Natural killer cell (primary cell): ENCODE results near the gene KNTC1. TPM values are rescaled to one million over a fixed set of nuclear protein-coding genes. Genes with fewer than 3 reads are reported as not detected.

Experiments used
- ATAC-seq, 3 donors: fragments of 150-1000 bp in 2 of 3; fragments of 200-7000 bp in 1 of 3; cut with Tn5 transposase; 1 replicate in 1 of 3; 2 replicates in 2 of 3; pipeline ENCODE4 v1.10.0; 2021; ENCODE audit warnings: mild to moderate bottlenecking in 2 of 3, moderate library complexity in 2 of 3
- DNase-seq, 2 donors: peaks; one replicate each; pipeline versions ENCODE4 v3.0.0 to v3.0.0-alpha.2; 2013 to 2021; ENCODE audit warnings: mixed read lengths in 1 of 2
- H3K27ac ChIP-seq: one replicate; pipeline ENCODE4 v1.5.1; 2013; ENCODE audit warnings: mild to moderate bottlenecking, low read length
- H3K27me3 ChIP-seq: one replicate; pipeline ENCODE4 v1.6.1; 2013; ENCODE audit warnings: low read length; ENCODE audit not compliant: control insufficient read depth, insufficient read depth
- H3K36me3 ChIP-seq: one replicate; pipeline ENCODE4 v1.6.1; 2013; ENCODE audit warnings: low read length; ENCODE audit not compliant: control insufficient read depth, insufficient read depth
- H3K4me1 ChIP-seq: one replicate; pipeline ENCODE4 v1.6.1; 2013; ENCODE audit warnings: low read length; ENCODE audit not compliant: control insufficient read depth, insufficient read depth
- H3K4me3 ChIP-seq: one replicate; pipeline ENCODE4 v1.5.1; 2013; ENCODE audit warnings: low read length
- H3K9me3 ChIP-seq: one replicate; pipeline ENCODE4 v1.6.1; 2013; ENCODE audit warnings: low read length; ENCODE audit not compliant: control insufficient read depth, insufficient read depth
- H3K27ac Mint-ChIP-seq, 2 donors: one replicate each; pipeline ENCODE4 v1.8.0; 2022; ENCODE audit warnings: mild to moderate bottlenecking in 2 of 2, mixed read lengths in 2 of 2, moderate library complexity in 1 of 2
- H3K27me3 Mint-ChIP-seq, 2 donors: one replicate each; pipeline ENCODE4 v1.8.0; 2022; ENCODE audit warnings: low read depth in 2 of 2, mixed read lengths in 2 of 2
- H3K36me3 Mint-ChIP-seq: one replicate; pipeline ENCODE4 v1.8.0; 2022; ENCODE audit warnings: mixed read lengths
- H3K4me1 Mint-ChIP-seq, 2 donors: one replicate each; pipeline ENCODE4 v1.8.0; 2022; ENCODE audit warnings: mixed read lengths in 2 of 2
- H3K4me3 Mint-ChIP-seq: one replicate; pipeline ENCODE4 v1.8.0; 2022; ENCODE audit warnings: mild to moderate bottlenecking, moderate library complexity, mixed read lengths
- H3K9me3 Mint-ChIP-seq, 2 donors: one replicate each; pipeline ENCODE4 v1.8.0; 2022; ENCODE audit warnings: mixed read lengths in 2 of 2
- CTCF ChIP-seq: fragments of 200-600 bp; IDR thresholded peaks from one replicate; pipeline ENCODE4 v1.8.0; 2022; ENCODE audit warnings: antibody characterized with exemption
- WGBS: methylation state at CpG from one replicate; pipeline ENCODE4 v1.1.7; 2013; ENCODE audit warnings: missing lambda C conversion rate; ENCODE audit not compliant: insufficient coverage; 5-methylcytosine and 5-hydroxymethylcytosine counted together
- intact Hi-C: fragments of 100-400 bp; cut with micrococcal nuclease; formaldehyde crosslinking; loops from one replicate; pipeline ENCODE4 v1.14.2; 2022
- total RNA-seq, 4 donors: library from RNA; stranded (reverse); fragments of 120-200 nt in 1 of 4; gene quantifications; one replicate each; pipeline versions ENCODE4 v1.2.3 to v1.2.4, GENCODE V29; 2013 to 2022

KNTC1 gene
- total RNA-seq, 3 donors from 2014 or later (not counting 1 experiment from before 2014, with no cell fraction given): 31.3 to 33.8 (median 33.2) TPM

GRCh38 chr12:122593910-122594309, 66.9 kb downstream of the KNTC1 start:
- Histone ChIP-seq H3K27me3 (no peaks in the 10 kb centered on the region), H3K27ac (no peak overlapping the region), H3K36me3 (peaks cover 26% of the 10 kb centered on the region), H3K4me1 (no peaks in the 10 kb centered on the region), H3K9me3 (no peaks in the 10 kb centered on the region), H3K4me3 (no peak overlapping the region)
- DNase-seq (no peak), ATAC-seq (no peak)
- no peak overlapping the region for H3K4me3 Mint-ChIP-seq
- peaks cover 7% of the 10 kb centered on the region for H3K36me3 Mint-ChIP-seq
- intact Hi-C loops: no loop called here
- no peak overlapping the region for H3K27ac Mint-ChIP-seq
- WGBS: 100% methylated on average over 1 of the region's 1 CpG
- no peak for TF ChIP-seq CTCF
- H3K9me3 Mint-ChIP-seq: no peaks in the 10 kb centered on the region
- H3K27me3 Mint-ChIP-seq: no peaks in the 10 kb centered on the region
- H3K4me1 Mint-ChIP-seq: no peaks in the 10 kb centered on the region

- H3K9me3 Mint-ChIP-seq: no peaks in the 10 kb centered on the region
- no peak for TF ChIP-seq CTCF
- intact Hi-C loops: no loop called here
- Histone ChIP-seq H3K27ac (no peak overlapping the region), H3K9me3 (no peaks in the 10 kb centered on the region), H3K4me1 (no peaks in the 10 kb centered on the region), H3K36me3 (peaks cover 7% of the 10 kb centered on the region), H3K4me3 (no peak overlapping the region), H3K27me3 (no peaks in the 10 kb centered on the region)
- DNase-seq (no peak), ATAC-seq (no peak)
- no peaks in the 10 kb centered on the region for H3K4me1 Mint-ChIP-seq
- no peak overlapping the region for H3K27ac Mint-ChIP-seq
- H3K36me3 Mint-ChIP-seq: no peaks in the 10 kb centered on the region
- no peaks in the 10 kb centered on the region for H3K27me3 Mint-ChIP-seq
- no peak overlapping the region for H3K4me3 Mint-ChIP-seq
These were observed 69.8 kb downstream of the KNTC1 start for GRCh38 chr12:122596838-122597237.

GRCh38 chr12:122602456-122602855, 75.4 kb downstream of the KNTC1 start:
- intact Hi-C loops: no loop called here
- H3K4me1 Mint-ChIP-seq: no peaks in the 10 kb centered on the region
- Histone ChIP-seq H3K9me3 (no peaks in the 10 kb centered on the region), H3K4me3 (no peak overlapping the region), H3K36me3 (peaks cover 4% of the 10 kb centered on the region), H3K4me1 (no peaks in the 10 kb centered on the region), H3K27me3 (no peaks in the 10 kb centered on the region), H3K27ac (no peak overlapping the region)
- H3K36me3 Mint-ChIP-seq: no peaks in the 10 kb centered on the region
- WGBS: 100% methylated on average over 1 of the region's 2 CpGs
- H3K27ac Mint-ChIP-seq: no peak overlapping the region
- DNase-seq (no peak), ATAC-seq (no peak)
- H3K9me3 Mint-ChIP-seq: no peaks in the 10 kb centered on the region
- no peaks in the 10 kb centered on the region for H3K27me3 Mint-ChIP-seq
- H3K4me3 Mint-ChIP-seq: no peak overlapping the region
- TF ChIP-seq CTCF: no peak

GRCh38 chr12:122604993-122605392, 77.9 kb downstream of the KNTC1 start:
- Histone ChIP-seq H3K27ac (no peak overlapping the region), H3K27me3 (no peaks in the 10 kb centered on the region), H3K36me3 (peaks cover 10% of the 10 kb centered on the region), H3K4me1 (no peaks in the 10 kb centered on the region), H3K9me3 (no peaks in the 10 kb centered on the region), H3K4me3 (no peak overlapping the region)
- H3K36me3 Mint-ChIP-seq: no peaks in the 10 kb centered on the region
- no peak overlapping the region for H3K4me3 Mint-ChIP-seq
- H3K9me3 Mint-ChIP-seq: no peaks in the 10 kb centered on the region
- H3K4me1 Mint-ChIP-seq: no peaks in the 10 kb centered on the region
- no peaks in the 10 kb centered on the region for H3K27me3 Mint-ChIP-seq
- WGBS: 97% methylated on average over 3 of the region's 4 CpGs
- no peak for TF ChIP-seq CTCF
- no peak for DNase-seq
- H3K27ac Mint-ChIP-seq: no peak overlapping the region
- intact Hi-C loops: no loop called here
- no peak for ATAC-seq
